ENCODE data around the gene MLYCD.

The MLYCD gene

DNA sequence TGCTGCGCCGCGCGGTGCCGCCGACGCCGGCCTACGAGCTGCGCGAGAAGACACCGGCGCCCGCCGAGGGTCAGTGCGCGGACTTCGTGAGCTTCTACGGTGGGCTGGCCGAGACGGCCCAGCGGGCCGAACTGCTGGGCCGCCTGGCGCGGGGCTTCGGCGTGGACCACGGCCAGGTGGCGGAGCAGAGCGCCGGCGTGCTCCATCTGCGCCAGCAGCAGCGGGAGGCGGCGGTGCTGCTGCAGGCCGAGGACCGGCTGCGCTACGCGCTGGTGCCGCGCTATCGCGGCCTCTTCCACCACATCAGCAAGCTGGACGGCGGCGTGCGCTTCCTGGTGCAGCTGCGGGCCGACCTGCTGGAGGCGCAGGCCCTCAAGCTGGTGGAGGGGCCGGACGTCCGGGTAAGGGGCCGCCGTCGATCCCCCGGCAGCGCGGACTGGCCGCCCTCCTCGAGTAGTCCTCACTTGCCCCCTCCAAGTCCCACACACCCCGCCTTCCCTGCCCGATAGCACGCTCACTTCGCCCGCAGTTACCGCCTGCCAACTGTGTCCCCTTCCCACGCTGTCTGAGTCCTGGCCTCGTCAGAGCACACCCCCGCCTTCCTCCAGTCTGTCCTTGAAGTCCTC lies 470 bp downstream of the MLYCD start:
- Histone ChIP-seq H3K27me3 (replicated peaks) (no peaks in the 10 kb centered on the region), H3K36me3 (replicated peaks) (no peaks in the 10 kb centered on the region), H3K27ac (peak overlapping the region; percentile 38), H3K4me3 (ENCODE audit: low read depth, low read length) (peak overlapping the region; percentile 58)
- in situ Hi-C loops (cut with HindIII; ENCODE audit: low pct_ligation_motif_present, low sequenced_read_pairs), result no loop called here
- peak; percentile 41 for DNase-seq
- TF ChIP-seq, protein P1, sequence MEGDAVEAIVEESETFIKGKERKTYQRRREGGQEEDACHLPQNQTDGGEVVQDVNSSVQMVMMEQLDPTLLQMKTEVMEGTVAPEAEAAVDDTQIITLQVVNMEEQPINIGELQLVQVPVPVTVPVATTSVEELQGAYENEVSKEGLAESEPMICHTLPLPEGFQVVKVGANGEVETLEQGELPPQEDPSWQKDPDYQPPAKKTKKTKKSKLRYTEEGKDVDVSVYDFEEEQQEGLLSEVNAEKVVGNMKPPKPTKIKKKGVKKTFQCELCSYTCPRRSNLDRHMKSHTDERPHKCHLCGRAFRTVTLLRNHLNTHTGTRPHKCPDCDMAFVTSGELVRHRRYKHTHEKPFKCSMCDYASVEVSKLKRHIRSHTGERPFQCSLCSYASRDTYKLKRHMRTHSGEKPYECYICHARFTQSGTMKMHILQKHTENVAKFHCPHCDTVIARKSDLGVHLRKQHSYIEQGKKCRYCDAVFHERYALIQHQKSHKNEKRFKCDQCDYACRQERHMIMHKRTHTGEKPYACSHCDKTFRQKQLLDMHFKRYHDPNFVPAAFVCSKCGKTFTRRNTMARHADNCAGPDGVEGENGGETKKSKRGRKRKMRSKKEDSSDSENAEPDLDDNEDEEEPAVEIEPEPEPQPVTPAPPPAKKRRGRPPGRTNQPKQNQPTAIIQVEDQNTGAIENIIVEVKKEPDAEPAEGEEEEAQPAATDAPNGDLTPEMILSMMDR (IDR thresholded peaks at IDR 0.05; ENCODE audit: low read depth, low read length, missing control alignments), result no peak

DNA sequence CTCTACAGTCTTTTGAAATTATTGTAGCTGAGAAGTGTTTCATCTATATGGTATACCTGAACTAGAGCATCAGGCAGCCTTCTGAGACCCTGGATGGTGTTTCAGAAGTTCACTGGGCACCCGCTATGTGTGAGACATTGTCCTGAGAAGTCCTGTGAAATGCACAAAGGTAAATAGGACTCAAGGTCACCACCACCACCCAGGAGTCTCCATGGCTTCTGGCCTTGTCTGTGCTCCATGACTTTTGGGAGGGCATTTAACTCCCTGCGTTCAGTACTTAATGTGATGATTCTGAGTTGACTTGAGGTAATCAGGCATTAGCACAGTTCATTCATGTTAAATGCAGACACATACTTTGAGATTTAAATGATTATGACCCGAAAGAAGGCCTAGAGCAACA lies 1.1 kb downstream of the MLYCD start:
- H3K27ac ChIP-seq, result no peak overlapping the region
- TF ChIP-seq, protein P1 (IDR thresholded peaks at IDR 0.05; ENCODE audit: low read depth, low read length, missing control alignments), result no peak
- DNase-seq, result no peak
- in situ Hi-C loops (cut with HindIII; ENCODE audit: low pct_ligation_motif_present, low sequenced_read_pairs), result no loop called here
- peak overlapping the region; percentile 58 for H3K4me3 ChIP-seq (ENCODE audit: low read depth, low read length)
- no peaks in the 10 kb centered on the region for H3K27me3 ChIP-seq (replicated peaks)
- no peaks in the 10 kb centered on the region for H3K36me3 ChIP-seq (replicated peaks)

DNA sequence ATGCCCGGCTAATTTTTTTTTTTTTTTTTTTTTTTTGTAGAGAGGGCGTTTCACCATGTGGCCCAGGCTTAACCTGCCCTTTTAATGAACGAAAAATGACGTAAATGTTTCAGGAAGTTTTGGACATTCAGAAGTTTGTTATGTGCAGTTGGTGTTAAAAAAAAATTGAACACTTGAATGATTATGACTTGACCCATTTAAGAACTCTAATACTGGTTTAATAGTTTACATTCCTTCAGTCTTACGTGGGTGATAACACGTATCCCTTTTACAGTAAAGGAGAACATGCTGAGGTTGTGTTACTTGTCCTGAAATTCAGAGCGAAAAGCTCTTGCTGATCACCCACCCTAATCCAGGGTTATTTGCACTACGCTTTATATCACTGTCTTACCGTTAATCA lies 1.7 kb downstream of the MLYCD start:
- H3K36me3 ChIP-seq (replicated peaks), result no peaks in the 10 kb centered on the region
- no peaks in the 10 kb centered on the region for H3K27me3 ChIP-seq (replicated peaks)
- no peak overlapping the region for H3K4me3 ChIP-seq (ENCODE audit: low read depth, low read length)
- H3K27ac ChIP-seq, result no peak overlapping the region
- in situ Hi-C loops (cut with HindIII; ENCODE audit: low pct_ligation_motif_present, low sequenced_read_pairs), result no loop called here
- TF ChIP-seq, protein P1 (IDR thresholded peaks at IDR 0.05; ENCODE audit: low read depth, low read length, missing control alignments), result no peak
- DNase-seq, result no peak

DNA sequence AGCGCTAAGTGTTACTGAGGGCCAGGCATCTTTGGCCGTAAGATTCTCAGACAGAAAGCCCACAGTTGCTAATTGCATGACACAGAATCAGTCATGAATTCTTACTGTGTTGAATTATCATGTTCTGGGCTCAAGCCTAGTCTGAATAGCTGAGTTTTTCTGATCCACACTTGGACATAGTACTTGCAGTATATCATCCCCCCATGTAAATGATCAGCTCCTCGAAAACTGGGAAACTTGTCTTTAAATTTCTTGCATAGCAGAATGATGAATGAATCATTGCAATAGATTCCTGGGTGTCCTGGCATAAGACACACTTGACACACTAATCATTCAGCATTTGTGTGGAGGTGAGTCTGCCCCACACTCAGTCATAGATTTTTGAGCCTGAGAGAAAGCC lies 2.2 kb downstream of the MLYCD start:
- H3K36me3 ChIP-seq (replicated peaks), result no peaks in the 10 kb centered on the region
- in situ Hi-C loops (cut with HindIII; ENCODE audit: low pct_ligation_motif_present, low sequenced_read_pairs), result no loop called here
- TF ChIP-seq, protein P1 (IDR thresholded peaks at IDR 0.05; ENCODE audit: low read depth, low read length, missing control alignments), result no peak
- H3K4me3 ChIP-seq (ENCODE audit: low read depth, low read length), result no peak overlapping the region
- H3K27me3 ChIP-seq (replicated peaks), result no peaks in the 10 kb centered on the region
- DNase-seq, result no peak
- H3K27ac ChIP-seq, result no peak overlapping the region

DNA sequence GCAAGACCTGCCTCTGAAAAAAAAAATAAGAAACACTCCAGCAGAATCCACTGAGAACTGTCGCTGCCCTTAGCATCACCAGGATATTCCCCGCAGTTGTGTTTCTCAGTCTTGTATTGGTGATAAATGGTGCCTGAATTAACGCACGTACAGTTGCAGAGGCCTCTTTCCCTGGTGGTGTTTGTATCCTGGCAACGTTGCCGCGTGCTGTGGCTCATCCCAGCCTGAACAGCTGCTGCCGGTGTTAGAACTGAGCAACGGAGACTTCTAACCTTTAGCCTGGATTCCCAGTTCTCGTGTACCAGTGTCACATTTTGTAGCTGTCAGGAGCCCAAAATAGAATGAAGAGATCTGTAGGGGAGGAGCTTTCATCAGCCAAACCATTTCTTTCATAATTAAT lies 4.8 kb downstream of the MLYCD start:
- Histone ChIP-seq H3K36me3 (replicated peaks) (no peaks in the 10 kb centered on the region), H3K27me3 (replicated peaks) (no peaks in the 10 kb centered on the region), H3K4me3 (ENCODE audit: low read depth, low read length) (no peak overlapping the region), H3K27ac (no peak overlapping the region)
- no peak for DNase-seq
- TF ChIP-seq, protein P1 (IDR thresholded peaks at IDR 0.05; ENCODE audit: low read depth, low read length, missing control alignments), result no peak
- in situ Hi-C loops (cut with HindIII; ENCODE audit: low pct_ligation_motif_present, low sequenced_read_pairs), result no loop called here

DNA sequence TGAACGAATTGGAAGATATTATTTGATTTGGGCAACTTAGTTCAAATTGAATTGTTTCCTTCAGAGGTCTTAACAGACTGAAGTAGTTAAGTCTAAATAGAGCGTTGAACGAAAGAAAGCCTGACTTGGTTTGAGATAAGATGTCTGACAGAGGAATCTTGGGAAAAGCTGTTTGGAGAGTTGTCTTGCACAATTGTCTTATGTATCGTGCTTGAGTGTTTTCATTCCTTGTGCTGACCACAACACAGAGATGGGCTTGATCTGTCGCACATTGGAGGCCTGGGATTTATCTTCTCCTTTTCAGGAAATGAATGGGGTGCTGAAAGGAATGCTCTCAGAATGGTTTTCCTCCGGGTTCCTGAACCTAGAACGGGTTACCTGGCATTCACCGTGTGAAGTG lies 7.8 kb downstream of the MLYCD start:
- in situ Hi-C loops (cut with HindIII; ENCODE audit: low pct_ligation_motif_present, low sequenced_read_pairs), result no loop called here

More for the DNA sequence above, 7.8 kb downstream of the MLYCD start:
- H3K27ac ChIP-seq, result no peak overlapping the region
- no peaks in the 10 kb centered on the region for H3K36me3 ChIP-seq (replicated peaks)
- no peak for DNase-seq
- TF ChIP-seq, protein P1 (IDR thresholded peaks at IDR 0.05; ENCODE audit: low read depth, low read length, missing control alignments), result no peak
- H3K4me3 ChIP-seq (ENCODE audit: low read depth, low read length), result no peak overlapping the region
- no peaks in the 10 kb centered on the region for H3K27me3 ChIP-seq (replicated peaks)
